ENCODE data around the gene SEC14L5.

The SEC14L5 gene

DNA sequence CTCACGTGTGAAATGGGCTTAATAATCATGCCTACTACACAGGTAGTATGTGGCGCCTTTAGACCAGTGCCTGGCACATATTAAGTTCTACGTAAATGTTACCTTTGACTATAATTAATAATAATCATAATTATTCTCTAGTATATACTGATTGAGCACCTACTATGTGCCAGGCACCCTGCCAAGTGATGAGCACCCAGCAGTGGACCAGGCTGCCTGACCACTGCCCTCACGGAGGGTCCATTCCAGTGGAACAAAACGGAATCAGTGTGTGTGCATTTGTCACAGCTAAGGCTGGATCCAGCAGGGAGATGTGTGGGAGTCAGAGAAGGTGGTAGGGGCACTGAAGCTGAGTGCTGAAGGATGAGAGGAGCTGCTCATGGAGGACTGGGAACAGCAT, 30.5 kb downstream of the SEC14L5 start:
- no peak for DNase-seq

DNA sequence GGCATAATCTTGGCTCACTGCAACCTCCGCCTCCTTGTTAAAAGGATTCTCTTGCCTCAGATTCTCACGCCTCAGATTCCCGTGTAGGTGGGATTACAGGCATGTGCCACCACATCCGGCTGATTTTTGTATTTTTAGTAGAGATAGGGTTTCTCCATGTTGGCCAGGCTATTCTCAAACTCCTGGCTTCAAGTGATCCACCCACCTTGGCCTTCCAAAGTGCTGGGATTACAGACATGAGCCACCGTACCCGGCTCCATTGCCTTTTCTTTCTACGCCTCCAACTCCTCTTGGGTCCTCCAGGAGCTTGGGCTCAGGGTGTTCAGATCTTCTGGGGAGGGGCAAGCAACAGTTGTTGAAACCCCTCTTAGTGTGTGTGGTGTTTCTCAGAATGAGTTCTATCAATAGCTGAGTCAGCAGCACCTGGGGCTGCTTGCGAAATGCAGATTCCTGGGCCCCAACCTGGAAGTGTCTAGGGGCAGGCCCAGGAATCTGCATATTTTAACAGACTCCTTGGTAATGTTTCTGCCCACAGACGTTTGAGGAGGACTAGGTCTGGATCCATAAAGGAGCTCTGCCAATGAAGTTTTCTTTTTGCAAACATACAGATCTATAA, 31.4 kb downstream of the SEC14L5 start:
- DNase-seq: no peak

DNA sequence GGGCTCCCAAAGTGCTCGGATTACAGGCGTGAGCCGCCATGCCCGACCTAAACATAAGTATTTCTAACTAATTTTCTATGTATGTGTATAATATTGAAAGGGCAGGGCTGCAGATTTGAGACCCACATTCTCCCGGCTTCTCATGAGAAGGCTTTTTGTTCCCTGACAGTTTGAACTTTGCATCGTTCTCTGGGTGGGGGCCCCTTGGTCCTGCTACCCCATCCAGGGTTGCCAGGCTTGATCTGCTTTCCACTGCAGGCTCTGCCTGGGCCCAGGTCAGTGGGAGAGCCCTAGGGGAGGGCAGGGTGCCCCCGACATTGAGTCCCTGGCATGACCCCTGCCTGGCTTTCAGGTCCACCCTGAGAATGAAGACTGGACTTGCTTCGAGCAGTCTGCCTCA, 32.3 kb downstream of the SEC14L5 start:
- DNase-seq: no peak

DNA sequence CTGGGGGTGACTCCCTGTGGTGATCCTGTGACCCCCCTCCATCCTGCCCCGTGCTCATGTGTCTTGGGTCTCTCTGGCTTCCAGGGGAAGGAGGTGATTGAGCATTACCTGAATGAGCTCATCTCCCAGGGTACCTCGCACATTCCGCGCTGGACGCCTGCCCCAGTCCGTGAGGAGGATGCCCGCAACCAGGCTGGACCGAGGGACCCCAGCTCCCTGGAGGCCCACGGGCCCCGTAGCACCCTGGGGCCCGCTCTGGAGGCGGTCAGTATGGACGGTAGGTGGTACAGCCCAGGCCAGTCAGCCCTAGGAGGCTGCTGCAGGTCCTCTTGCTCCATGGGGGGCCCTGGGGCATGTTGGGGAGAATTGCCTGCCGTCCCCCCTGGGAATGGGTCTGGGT, 33.6 kb downstream of the SEC14L5 start:
- no peak for DNase-seq

DNA sequence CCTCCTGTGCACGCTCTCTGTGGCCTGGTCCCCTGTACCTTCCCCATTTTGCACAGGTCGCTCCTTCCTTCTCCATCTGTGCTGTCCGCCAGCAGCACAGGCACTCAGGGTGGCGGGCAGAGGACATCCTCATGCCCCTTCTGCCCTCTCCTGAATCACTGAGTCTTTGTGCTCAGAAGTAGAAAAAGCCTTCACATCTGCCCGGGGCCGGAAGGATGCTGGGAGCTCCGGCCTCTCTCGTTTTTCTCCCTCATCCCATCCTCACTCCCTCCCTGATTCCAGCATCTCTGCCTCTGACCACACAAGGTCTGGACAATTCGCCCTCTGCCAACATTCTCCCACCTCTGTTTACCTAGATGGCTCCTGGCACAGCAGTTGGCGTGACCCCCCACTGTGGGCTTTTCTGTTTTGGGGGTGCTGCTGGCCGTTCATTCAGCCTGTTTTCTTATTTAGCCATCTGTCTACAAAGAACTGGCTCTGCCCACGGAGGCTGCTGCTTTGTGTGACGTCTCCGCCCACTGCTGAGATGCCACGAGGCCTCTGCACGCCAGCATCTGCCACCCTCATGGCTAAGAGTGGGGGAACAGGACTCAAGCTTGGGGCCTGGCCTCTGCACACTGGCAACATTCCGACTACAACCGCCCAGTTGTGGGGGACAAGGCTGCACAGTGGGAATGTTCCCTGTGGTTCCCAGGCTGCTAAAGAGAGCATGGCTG, 36.7 kb downstream of the SEC14L5 start:
- no peak for DNase-seq

DNA sequence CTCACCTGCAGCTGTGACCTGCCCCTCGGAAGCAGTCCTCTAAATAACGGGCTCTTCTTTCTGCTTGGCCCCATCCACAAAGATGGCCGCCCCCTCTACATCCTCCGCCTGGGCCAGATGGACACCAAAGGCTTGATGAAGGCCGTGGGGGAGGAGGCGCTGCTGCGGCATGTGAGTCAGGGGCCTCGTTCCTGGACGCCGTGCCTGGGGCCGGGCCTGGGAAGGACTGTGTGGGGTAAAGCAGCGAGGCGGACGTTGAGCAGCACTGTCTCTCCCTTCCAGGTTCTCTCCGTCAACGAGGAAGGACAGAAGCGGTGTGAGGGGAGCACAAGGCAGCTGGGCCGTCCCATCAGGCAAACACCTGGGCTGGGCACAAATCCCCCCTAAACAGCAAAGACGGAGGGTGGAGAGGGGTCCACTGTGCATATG, 42.5 kb downstream of the SEC14L5 start:
- no peak for DNase-seq

DNA sequence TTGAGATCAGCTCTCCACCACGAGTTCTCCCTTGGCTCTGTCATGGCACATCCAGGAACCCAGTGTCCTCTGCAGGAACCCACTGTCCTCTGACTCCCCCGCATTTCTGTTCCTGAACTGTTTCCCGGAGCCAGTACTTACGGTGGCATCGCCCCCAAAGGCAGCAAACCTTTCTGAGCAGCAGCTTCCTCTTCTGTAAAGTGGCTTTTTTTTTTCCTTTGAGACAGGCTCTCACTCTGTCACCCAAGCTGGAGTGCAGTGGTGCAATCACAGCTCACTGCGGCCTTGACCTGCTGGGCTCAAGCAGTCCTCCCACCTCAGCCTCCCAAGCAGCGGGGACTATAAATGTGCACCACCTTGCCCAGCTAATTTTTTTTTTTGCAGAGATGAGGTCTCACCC, 43.4 kb downstream of the SEC14L5 start:
- no peak for DNase-seq

DNA sequence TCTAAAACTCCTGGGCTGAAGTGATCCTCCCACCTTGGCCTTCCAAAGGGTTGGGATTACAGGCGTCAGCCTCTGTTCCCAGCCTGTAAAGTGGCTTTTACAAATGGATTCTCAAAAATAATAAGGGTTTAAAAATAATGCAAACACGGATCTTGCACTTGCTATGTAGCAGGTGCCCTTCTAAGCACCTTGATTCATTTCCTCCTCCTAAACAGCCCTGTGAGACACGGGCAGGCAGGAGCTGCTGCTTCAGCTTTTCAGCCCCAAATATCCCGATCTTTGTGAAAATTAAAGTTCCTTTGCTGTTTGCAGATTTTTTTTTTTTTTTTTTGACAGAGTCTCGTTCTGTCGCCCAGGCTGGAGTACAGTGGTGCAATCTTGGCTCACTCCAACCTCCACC, 43.9 kb downstream of the SEC14L5 start:
- no peak for DNase-seq

DNA sequence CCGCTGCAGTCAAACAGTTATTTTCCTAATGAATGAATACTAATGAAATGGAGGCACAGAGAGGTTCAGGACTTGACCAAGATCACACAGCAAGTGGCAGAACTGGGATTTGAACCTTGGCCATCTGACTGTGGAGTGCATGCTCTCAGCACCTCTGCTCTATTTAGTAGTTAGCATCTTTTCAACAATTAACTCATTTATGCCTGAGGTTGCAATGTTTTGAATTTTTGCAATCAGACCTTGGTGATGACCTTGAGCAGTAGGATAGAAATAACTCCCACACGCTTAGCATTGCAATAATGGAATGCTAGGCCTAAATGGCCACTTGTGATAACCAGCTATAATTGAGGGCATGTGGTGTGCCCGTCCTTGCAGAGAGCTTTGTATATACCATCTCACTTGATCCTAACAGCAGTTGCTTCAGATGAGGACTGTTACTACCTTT, 44.6 kb downstream of the SEC14L5 start:
- no peak for DNase-seq

DNA sequence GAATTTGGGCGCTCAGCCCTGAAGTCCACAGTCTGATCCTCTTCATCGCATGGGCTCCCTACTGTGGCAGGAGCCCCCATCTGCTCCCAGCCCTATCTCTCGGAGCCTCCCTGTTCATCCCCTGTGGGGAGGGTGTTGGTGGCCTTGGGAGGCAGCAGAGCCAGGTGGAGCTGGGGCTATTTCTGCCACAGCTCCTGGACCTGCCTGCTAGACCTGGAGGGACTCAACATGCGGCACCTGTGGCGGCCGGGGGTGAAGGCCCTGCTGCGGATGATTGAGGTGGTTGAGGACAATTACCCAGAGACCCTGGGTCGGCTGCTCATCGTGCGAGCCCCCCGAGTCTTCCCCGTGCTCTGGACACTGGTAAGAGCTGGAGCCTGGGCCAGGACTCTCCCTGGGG, 45.1 kb downstream of the SEC14L5 start:
- DNase-seq: no peak

DNA sequence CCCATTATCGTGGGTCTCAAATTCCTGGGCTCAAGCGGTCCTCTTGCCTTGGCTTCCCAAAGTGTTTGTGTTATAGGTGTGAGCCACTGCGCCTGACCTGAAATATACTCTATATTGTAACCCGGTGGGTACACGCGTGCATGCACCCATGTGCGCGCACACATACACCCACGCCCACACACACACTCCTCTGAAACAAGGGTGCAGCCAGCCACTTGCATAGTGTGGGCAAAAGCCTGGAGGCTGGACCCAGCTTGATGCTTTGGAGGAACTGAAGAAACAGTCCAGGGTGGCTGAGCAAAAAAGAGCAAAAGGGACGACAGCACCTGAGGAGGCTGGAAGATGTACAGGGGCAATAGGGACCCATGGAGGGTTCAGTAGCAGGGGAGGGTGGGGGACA, 45.7 kb downstream of the SEC14L5 start:
- no peak for DNase-seq

DNA sequence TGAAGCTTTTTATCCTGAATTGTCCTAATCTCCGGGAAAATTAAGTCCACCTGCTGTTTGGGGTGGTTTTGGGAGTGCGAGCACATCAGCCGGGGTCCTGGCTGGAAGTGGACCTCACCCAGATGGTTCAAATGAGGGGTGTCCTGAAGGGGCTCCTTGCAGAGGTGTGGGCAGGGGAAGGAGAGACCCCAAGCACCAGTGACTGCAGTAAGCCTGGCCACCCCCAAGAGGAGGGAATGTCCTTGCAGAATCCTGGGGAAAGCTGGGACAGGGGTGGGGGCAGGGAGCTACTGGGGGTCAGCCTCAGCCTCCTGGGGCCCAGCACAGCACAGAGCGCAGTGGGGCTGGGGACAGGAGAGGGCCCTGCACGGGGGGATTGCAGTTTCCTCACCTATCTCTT, 46.2 kb downstream of the SEC14L5 start:
- no peak for DNase-seq

DNA sequence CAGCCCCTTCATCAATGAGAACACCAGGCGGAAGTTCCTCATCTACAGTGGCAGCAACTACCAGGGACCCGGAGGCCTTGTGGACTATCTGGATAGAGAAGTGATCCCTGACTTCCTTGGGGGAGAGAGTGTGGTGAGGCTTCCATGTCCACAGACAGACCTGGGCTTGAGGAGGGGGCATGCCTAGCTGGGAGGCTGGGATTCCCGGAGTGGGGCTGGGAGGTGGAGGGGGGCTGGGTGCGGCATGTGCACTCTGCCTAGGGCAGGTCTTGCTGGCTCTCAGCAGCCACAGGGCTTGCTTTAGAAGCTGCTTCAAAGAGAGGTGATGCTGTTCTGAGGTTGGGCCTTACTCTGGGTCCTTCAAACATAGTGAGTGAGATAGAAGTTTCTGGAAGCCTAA, 47.8 kb downstream of the SEC14L5 start:
- DNase-seq: no peak

DNA sequence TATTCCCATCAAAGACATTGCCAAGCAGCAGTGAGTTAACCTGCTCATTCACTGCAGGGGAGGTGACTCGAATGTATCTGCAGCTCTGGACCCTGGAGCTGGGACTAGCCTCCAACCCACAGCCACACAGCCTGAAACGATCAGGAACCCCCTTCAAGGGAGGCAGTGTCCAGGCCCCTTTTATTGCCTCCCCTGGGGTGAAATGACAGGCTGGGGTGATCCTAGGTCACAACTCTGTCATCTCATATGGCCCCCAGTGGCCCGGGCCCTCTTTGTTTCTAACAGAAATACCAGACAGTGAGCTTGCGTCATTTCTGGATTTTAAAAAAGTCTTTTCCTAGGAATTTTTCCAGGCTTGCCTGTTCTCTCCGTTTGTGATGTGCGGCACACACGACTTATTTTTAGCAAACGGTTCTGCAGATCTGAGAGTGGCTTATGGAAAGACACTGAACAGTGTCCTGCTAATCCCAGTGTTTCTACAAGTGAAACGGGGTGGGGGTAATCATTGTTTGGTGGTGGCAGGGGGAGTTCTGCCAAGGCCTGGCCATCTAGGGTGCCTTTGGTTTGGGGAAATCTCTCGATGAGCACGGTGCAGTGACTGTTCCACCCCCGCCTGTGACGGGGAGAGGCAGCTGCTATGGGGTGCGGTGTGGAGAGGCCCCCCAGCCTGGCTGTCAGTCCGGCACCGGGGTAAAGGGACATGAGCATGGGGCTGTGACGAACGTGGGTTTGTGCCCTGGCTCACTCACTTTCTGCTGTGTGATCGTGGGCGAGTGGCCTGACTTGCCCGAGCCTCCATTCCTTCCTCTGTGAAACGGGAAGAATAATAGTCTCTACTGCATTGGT, 48.4 kb downstream of the SEC14L5 start:
- no peak for DNase-seq

DNA sequence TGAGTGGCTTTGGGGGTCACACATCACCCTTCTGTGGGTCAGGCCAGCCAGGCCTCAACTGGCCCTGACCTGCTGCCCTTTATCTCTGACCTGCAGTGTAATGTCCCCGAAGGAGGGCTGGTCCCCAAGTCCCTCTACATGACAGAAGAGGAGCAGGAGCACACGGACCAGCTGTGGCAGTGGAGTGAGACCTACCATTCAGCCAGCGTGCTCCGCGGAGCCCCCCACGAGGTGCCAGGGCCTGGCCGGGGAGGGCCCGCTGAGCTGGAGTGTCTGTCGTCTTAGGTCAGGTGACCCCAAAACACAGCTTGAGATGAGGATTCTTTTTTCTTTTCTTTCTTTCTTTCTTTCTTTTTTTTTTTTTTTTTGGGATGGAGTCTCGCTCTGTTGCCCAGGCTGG, 49.1 kb downstream of the SEC14L5 start:
- no peak for DNase-seq

DNA sequence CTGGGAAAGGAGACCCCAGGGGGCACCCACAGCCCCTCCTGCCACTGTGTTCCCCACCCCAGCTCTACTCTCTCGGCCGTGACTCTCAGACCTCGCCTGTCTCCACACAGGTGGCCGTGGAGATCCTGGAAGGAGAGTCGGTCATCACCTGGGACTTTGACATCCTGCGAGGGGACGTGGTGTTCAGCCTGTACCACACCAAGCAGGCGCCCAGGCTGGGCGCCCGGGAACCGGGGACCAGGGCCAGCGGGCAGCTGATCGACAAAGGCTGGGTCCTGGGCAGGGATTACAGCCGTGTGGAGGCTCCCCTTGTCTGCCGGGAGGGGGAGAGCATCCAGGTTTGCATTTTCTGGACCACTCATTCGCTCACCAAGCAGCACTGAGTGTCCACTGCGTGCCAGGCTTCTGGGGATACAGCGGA, 50.2 kb downstream of the SEC14L5 start:
- DNase-seq: no peak

DNA sequence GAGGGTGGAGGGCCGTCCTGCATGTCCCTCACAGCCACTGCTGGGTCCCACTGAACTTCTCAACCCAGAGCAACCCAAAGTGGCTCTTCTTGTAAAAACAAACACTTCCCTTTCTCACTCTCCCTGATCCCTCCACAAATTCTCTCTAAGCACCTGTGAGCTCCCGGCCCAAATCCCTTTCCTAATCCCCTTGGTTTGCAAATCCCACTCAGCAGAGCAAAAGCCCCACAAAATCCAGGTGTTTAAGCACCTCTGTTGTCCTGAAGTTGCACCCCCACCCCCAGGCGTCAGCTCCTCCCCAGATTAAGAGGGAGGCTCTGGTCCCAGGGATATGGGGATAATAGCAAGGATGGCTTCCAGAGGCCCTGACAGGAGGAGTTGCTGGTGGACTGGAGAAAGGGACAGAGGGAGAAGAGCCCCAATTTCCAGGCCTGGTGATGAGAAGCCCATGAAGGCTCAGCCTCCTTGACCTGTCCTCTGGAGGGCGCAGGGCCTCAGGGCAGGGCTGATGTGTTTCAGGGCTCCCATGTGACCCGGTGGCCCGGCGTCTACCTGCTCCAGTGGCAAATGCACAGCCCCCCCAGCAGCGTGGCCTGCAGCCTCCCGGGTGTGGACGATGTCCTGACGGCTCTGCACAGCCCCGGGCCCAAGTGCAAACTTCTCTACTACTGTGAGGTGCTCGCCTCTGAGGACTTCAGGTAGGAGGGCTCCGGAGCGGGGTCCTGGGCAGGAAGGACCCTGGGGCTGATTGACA, 52.6 kb downstream of the SEC14L5 start:
- no peak for DNase-seq

DNA sequence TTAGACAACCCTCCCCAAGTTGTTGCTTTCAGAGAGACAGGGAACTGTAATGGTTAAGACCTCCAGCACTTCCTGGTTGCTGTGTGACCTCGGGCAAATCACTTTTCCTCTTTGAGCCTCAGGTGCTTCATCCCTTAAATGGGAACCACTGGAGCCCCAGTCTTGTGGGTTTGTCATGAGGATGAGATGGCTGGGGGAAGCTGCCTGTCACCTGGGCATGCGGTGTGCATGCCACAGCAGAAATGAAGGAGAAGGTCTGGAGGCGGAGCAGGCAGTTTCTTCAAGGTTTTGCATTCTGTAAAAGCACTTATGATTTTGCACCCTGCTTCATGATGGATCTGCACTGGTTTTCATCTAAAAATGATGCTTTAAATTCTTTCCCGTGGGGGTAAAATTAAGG, 53.5 kb downstream of the SEC14L5 start:
- DNase-seq: no peak

DNA sequence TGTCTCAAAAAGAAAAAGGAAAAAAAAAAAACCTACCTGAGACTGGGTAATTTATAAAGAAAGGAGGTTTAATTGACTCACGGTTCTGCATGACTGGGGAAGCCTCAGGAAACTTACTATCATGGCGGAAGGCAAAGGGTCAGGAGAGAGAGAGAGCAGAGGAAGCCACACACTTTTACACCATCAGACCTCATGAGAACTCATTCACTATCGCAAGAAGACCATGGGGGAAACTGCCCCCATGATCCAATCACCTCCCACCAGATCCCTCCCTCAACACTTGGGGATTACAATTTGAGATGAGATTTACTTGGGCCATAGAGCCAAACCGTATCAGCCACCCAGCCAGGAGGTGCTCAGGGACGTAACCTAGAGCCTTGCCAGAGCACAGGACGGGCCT, 54.8 kb downstream of the SEC14L5 start:
- no peak for DNase-seq

DNA sequence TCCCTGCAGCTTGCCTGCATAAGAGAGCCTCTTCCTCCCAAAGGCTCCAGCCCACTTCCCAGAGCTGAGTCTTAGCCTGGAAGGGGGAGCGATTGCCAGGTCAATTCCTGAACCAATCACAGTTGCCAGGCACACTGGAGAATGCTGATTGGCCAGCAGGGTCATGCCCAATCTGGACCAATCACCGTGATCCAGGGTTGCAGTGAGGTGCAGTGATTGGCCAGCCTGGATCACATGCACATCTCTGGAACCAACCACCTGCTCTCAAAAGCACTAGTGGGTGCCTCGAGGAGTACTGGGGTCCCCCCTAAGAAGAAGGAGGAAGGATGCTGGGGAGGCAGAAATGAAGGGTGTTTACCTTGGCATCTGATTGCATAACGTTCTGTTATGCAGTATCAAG, 57.2 kb downstream of the SEC14L5 start:
- DNase-seq: no peak

DNA sequence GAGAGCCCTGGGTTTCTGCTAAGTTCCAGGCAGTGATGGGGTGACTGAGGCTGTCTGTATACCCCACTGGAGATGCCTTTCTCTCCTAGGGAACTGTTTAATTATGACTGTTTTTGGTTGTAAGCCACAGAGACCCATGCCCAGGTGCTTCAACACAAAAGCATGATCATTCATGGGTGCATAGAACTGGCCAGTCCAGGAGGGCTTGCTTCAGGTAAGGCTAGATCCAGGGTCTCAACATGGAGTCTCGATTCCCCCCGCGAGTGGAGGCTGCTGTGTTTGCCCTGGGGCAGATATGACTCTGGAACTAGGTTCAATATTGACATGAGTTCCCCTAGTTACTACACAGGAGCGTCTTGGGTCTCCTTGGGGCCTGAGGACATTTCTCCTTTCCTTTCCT, 57.8 kb downstream of the SEC14L5 start:
- no peak for DNase-seq

DNA sequence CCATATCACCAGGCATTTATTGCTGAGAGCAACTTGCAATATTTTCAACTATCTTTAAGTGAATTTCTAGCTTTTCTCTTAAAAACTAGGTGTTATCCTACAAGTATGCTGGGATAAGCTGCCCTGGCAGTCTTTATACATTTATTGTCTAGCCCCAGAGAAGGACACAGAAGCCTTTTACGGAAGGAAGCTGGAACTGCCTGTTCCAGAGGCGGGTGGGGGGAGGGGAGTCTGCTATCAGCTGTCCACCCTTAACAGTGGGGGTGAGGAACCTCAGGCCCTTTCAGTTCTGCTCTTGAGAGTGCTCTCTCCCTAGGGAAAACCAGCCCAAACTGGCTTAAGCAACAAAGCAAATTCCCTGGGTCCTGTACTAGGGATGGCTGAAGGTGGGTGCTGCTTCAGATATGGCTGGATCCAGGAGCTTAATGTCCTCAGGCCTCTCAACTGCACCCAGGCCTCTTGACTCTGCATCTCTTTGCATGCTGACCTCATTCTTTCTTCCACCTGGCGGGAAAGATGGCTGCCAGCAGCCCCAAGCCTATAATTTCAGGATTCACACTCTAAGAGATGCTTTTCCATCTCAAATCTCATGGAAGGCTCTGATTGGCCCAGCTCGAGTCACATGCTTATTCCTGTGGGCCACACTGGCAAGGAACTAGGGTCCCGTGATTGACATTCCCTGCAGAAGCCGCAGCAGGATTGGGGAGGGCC, 59.0 kb downstream of the SEC14L5 start:
- no peak for DNase-seq

DNA sequence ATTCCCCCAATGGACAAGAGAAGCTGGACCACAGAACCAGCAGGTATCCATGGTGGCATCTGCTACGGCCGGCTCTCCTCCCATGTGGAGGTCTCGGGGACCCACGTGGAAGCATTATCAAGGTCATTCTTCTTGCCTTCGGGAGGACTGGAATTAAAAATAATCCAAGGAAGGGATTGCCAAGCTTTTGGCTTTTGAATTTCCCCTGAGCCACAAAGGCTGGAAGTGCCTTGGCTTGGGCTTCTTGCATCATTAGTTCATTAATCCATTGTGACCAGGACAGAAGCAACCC, 59.5 kb downstream of the SEC14L5 start:
- DNase-seq: no peak
